Stimulated activated CD4-positive, alpha-beta T cell treated with anti-CD3 and anti-CD28 coated beads, TNF-alpha, amount 100 ng/mL, for 24 hours (primary cell): ENCODE results near the gene ARHGAP45.

Experiments
- DNase-seq, 3 experiments: peaks; one replicate each; pipeline ENCODE4 v3.0.0-alpha.2; 2020; ENCODE audit warnings: low read depth in 3 of 3

The ARHGAP45 gene

DNA sequence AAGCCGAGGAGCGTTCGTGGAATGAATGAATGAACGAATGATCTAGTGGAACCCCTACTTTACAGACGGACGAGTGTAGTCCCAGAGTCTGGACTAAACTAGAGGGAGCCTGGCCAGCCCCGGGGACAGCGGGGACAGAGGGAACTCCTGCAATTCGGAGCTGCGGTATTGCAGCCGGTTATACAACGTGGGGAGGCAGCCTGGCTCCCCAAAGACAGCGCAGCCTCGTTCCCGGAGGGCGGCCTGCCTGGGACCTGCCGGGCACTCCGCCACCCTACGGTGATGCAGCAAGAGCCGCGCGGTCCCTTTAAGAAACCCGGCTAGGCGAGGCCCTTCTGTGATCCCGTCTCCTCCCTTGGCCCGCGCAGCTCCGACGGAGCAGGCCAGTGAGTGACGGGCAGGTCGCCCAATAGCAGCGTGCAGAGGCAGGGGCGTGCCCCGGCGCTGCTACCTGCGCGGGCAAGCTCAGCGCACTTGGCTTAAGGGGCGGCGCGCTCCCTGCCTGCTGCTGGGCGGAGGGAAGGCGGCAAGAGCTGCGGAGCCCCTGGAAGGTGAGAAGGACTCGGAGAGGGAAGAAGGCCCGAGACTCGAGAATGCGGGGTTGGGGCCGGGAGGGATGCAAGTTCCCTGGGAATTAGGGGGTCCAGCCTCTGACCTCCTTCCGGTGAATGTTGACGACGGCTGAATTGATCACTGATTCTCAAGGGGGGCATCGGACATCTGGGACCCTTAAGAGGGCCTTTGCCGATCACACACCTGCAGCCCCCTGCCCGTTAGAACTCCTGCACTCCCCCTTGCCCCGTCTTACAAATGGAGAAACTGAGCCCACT, 27.1 kb upstream of the ARHGAP45 start, which contains the start of gene ABCA7:
TSS of gene ABCA7 (plus strand) at position 462 of the 830 bp plus-strand sequence. CDS start 1,255 bp downstream, outside the sequence.
- DNase-seq: peak; percentile 97 to 100 (median 98)

- DNase-seq: peak; percentile 77 to 93 (median 86)
Measured at GRCh38 chr19:1040476-1041271, 26.3 kb upstream of the ARHGAP45 start.

GRCh38 chr19:1041272-1041834, 25.6 kb upstream of the ARHGAP45 start:
- no peak for DNase-seq

DNA sequence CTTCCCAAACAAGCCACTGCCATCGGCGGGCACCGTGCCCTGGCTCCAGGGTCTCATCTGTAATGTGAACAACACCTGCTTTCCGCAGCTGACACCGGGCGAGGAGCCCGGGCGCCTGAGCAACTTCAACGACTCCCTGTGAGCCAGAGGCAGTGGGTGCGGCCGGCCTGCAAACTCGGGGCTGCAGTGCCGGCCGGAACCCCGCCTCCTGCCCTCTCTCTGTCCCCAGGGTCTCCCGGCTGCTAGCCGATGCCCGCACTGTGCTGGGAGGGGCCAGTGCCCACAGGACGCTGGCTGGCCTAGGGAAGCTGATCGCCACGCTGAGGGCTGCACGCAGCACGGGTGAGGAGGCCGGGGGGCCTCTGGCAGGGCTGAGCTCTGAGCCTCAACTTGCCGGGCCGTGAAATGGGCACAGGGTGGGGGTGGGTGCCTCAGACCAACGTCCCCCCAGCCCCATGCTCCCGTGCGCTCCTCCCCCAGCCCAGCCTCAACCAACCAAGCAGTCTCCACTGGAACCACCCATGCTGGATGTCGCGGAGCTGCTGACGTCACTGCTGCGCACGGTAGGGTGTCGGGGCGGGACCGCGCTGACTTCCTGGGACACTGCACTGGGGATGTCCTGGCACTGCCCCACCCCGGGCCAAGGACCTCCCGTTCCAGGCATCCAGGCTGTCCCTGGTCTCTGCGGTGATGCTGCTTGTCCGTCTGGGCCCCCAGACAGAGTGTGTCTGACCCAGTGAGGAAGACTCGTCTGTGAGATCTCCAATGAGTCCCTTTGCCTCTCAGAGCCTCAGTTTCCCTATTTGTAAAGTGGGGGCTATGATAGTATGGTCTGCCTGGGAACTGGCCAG, 24.9 kb upstream of the ARHGAP45 start:
- DNase-seq: no peak

GRCh38 chr19:1042689-1043511, 24.1 kb upstream of the ARHGAP45 start:
- no peak for DNase-seq

DNA sequence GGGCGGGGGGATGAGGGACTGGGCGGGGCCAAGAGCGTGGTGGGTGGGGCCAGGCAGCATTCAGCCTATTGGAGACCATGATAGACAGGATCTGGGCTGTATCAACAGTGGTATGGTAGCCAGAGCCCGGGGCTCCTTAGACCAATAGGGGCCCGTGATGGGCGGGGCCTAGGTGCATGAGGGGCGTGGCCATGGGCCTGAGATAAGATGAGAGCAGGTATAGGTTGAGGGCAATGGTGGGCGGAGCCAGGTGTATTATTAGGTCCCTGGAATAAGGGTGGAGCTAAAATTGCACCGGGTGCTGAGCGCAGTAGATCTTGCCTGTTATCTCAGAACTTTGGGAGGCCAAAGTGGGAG, 21.7 kb upstream of the ARHGAP45 start:
- DNase-seq: peak in 1 of 3 experiments; percentile 76

GRCh38 chr19:1046117-1046626, 20.8 kb upstream of the ARHGAP45 start:
- no peak for DNase-seq

- no peak for DNase-seq
Measured at GRCh38 chr19:1046836-1047695, 19.9 kb upstream of the ARHGAP45 start.

- no peak for DNase-seq
Measured at GRCh38 chr19:1047696-1048147, 19.2 kb upstream of the ARHGAP45 start.

DNA sequence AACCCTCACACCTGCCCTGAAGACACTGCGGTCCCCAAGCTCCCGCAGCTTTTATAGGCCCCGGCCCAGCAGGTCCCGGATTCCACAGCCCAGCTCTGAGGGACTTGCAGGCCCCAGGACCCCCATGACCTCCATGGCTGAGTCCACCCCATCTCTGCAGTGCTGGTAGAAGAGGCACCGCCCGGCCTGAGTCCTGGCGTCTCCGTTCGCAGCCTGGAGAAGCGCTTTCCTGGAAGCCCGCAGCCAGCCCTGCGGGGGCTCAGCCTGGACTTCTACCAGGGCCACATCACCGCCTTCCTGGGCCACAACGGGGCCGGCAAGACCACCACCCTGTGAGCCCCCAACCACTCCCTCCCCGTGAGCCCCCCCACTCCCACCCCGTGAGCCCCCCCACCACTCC, 17.9 kb upstream of the ARHGAP45 start:
- no peak for DNase-seq

- no peak for DNase-seq
Measured at GRCh38 chr19:1049800-1050199, 17.2 kb upstream of the ARHGAP45 start.

DNA sequence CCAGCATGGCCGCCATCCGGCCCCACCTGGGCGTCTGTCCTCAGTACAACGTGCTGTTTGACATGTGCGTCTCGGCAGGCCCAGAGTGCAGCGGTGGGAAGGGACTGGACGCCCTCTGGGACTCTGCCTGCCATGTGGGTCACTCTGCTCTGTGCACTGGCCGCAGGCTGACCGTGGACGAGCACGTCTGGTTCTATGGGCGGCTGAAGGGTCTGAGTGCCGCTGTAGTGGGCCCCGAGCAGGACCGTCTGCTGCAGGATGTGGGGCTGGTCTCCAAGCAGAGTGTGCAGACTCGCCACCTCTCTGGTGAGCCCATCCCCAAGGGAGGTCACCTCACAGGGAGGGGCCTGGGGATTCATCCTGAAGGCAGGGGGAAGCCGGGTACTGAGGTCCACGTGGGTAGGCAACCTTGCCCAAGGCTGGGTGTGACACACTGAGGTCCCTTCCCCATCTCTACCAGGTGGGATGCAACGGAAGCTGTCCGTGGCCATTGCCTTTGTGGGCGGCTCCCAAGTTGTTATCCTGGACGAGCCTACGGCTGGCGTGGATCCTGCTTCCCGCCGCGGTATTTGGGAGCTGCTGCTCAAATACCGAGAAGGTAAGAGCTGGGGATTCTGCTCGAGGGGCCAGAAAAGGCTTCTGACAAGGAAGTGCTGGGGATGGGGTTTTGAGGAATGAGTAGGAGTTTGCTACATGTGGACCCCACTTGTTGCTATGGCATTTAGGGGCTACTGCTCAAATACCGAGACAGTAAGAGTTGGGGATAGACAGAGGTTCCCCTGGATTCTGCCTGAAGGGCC, 15.8 kb upstream of the ARHGAP45 start:
- DNase-seq: no peak

GRCh38 chr19:1051791-1052190, 15.2 kb upstream of the ARHGAP45 start:
- no peak for DNase-seq

DNA sequence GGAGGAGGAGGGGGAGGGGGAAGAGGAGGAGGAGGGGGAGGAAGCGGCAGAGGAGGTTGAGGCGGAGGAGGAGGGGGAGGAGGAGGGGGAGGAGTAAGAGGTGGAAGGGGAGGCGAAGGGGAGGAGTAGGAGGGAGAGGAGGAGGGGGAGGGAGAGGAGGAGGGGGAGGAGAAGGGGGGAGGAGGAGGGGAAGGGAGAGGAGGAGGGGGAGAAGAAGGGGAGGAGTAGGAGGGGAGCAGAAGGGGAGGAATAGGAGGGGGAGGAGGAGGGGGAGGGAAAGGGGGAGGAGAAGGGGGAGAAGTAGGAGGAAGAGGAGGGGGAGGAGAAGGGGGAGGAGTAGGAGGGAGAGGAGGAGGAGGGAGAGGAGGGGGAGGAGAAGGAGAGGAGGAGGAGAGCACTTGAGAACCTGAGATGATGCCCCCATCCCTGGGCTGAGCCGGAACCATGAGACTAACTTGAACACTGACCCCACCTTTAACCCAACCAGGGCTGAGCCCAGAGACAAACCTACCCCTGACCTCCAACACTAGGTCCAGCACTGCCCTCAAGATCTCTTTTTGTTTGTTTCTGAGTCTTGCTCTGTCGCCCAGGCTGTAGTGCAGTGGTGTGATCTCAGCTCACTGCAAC, 14.5 kb upstream of the ARHGAP45 start:
- DNase-seq: no peak

- DNase-seq: no peak
Measured at GRCh38 chr19:1053176-1054101, 13.5 kb upstream of the ARHGAP45 start.

DNA sequence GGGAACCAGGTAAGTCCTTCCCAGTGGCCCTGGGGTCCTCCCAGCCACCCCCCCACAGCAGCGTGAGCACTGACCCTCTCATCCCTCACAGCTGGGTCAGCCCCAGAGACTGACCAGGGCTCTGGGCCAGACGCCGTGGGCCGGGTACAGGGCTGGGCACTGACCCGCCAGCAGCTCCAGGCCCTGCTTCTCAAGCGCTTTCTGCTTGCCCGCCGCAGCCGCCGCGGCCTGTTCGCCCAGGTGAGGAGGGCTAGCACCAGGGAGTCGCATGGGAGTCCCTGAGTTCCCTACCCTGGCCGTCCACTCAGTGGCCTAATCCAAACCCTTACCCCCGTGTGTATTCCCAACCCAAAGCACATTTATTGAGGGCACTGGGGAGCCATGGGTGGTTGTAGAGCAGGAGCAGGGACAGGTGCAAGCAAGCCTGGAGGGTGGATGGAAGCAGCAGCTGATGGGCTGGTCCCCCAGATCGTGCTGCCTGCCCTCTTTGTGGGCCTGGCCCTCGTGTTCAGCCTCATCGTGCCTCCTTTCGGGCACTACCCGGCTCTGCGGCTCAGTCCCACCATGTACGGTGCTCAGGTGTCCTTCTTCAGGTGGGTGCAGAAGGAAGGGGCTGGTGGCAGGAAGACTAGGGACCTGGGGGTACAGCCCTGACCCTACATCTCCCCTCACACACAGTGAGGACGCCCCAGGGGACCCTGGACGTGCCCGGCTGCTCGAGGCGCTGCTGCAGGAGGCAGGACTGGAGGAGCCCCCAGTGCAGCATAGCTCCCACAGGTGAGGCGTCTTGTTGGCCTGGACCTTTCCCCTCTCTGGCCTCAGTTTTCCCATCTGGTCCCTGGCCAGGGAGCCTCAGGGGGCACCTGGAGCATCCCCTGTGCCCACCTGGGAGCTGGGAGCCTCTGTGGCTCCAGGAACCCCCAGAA, 12.6 kb upstream of the ARHGAP45 start:
- no peak for DNase-seq
